Natural killer cell (primary cell): ENCODE measurements around the gene UGCG. TPM values are rescaled to one million over a fixed set of nuclear protein-coding genes. Genes with fewer than 3 reads are reported as not detected.
A peak's percentile ranks its signal among the peaks of the same experiment; 100 is the strongest.

Experiments used
- ATAC-seq, 3 donors: fragments of 150-1000 bp in 2 of 3; fragments of 200-7000 bp in 1 of 3; cut with Tn5 transposase; 1 replicate in 1 of 3; 2 replicates in 2 of 3; pipeline ENCODE4 v1.10.0; 2021; ENCODE audit warnings: mild to moderate bottlenecking in 2 of 3, moderate library complexity in 2 of 3
- DNase-seq, 2 donors: peaks; one replicate each; pipeline versions ENCODE4 v3.0.0 to v3.0.0-alpha.2; 2013 to 2021; ENCODE audit warnings: mixed read lengths in 1 of 2
- H3K27ac ChIP-seq: one replicate; pipeline ENCODE4 v1.5.1; 2013; ENCODE audit warnings: mild to moderate bottlenecking, low read length
- H3K27me3 ChIP-seq: one replicate; pipeline ENCODE4 v1.6.1; 2013; ENCODE audit warnings: low read length; ENCODE audit not compliant: control insufficient read depth, insufficient read depth
- H3K36me3 ChIP-seq: one replicate; pipeline ENCODE4 v1.6.1; 2013; ENCODE audit warnings: low read length; ENCODE audit not compliant: control insufficient read depth, insufficient read depth
- H3K4me1 ChIP-seq: one replicate; pipeline ENCODE4 v1.6.1; 2013; ENCODE audit warnings: low read length; ENCODE audit not compliant: control insufficient read depth, insufficient read depth
- H3K4me3 ChIP-seq: one replicate; pipeline ENCODE4 v1.5.1; 2013; ENCODE audit warnings: low read length
- H3K9me3 ChIP-seq: one replicate; pipeline ENCODE4 v1.6.1; 2013; ENCODE audit warnings: low read length; ENCODE audit not compliant: control insufficient read depth, insufficient read depth
- H3K27ac Mint-ChIP-seq, 2 donors: one replicate each; pipeline ENCODE4 v1.8.0; 2022; ENCODE audit warnings: mild to moderate bottlenecking in 2 of 2, mixed read lengths in 2 of 2, moderate library complexity in 1 of 2
- H3K27me3 Mint-ChIP-seq, 2 donors: one replicate each; pipeline ENCODE4 v1.8.0; 2022; ENCODE audit warnings: low read depth in 2 of 2, mixed read lengths in 2 of 2
- H3K36me3 Mint-ChIP-seq: one replicate; pipeline ENCODE4 v1.8.0; 2022; ENCODE audit warnings: mixed read lengths
- H3K4me1 Mint-ChIP-seq, 2 donors: one replicate each; pipeline ENCODE4 v1.8.0; 2022; ENCODE audit warnings: mixed read lengths in 2 of 2
- H3K4me3 Mint-ChIP-seq: one replicate; pipeline ENCODE4 v1.8.0; 2022; ENCODE audit warnings: mild to moderate bottlenecking, moderate library complexity, mixed read lengths
- H3K9me3 Mint-ChIP-seq, 2 donors: one replicate each; pipeline ENCODE4 v1.8.0; 2022; ENCODE audit warnings: mixed read lengths in 2 of 2
- WGBS: methylation state at CpG from one replicate; pipeline ENCODE4 v1.1.7; 2013; ENCODE audit warnings: missing lambda C conversion rate; ENCODE audit not compliant: insufficient coverage; 5-methylcytosine and 5-hydroxymethylcytosine counted together
- intact Hi-C: fragments of 100-400 bp; cut with micrococcal nuclease; formaldehyde crosslinking; loops from one replicate; pipeline ENCODE4 v1.14.2; 2022
- total RNA-seq, 4 donors: library from RNA; stranded (reverse); fragments of 120-200 nt in 1 of 4; gene quantifications; one replicate each; pipeline versions ENCODE4 v1.2.3 to v1.2.4, GENCODE V29; 2013 to 2022
- TF ChIP-seq, protein P1 (sequence below): fragments of 200-600 bp; IDR thresholded peaks from one replicate; pipeline ENCODE4 v1.8.0; 2022; ENCODE audit warnings: antibody characterized with exemption

UGCG gene
- total RNA-seq, 3 donors from 2014 or later (not counting 1 experiment from before 2014, with no cell fraction given), result 17.9 to 21.4 (median 18.8) TPM

DNA sequence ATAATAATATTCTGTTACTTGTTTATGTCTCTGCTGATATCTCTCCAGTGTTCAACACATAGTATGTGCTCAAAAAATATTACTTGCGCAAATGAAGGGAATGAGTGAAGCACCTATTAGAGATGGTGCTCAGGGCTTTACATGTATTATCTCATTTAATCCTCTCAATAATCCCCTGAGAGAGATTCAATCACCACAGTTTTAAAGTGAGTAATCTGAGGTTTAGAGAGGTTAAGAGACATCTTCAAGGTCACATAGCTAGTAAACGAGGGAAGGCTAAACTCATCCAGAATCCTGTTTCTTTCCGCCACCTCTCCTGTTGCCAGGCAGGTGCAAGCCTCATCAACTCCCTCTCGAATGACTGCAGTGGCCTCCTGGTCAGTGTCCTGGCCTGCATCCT lies 82.0 kb downstream of the UGCG start:
- TF ChIP-seq, protein P1, sequence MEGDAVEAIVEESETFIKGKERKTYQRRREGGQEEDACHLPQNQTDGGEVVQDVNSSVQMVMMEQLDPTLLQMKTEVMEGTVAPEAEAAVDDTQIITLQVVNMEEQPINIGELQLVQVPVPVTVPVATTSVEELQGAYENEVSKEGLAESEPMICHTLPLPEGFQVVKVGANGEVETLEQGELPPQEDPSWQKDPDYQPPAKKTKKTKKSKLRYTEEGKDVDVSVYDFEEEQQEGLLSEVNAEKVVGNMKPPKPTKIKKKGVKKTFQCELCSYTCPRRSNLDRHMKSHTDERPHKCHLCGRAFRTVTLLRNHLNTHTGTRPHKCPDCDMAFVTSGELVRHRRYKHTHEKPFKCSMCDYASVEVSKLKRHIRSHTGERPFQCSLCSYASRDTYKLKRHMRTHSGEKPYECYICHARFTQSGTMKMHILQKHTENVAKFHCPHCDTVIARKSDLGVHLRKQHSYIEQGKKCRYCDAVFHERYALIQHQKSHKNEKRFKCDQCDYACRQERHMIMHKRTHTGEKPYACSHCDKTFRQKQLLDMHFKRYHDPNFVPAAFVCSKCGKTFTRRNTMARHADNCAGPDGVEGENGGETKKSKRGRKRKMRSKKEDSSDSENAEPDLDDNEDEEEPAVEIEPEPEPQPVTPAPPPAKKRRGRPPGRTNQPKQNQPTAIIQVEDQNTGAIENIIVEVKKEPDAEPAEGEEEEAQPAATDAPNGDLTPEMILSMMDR, result no peak
- DNase-seq (no peak), ATAC-seq (no peak)
- no peak overlapping the region for H3K4me3 Mint-ChIP-seq
- H3K4me1 ChIP-seq, result peaks cover 13% of the 10 kb centered on the region
- no peaks in the 10 kb centered on the region for H3K9me3 Mint-ChIP-seq
- H3K9me3 ChIP-seq, result no peaks in the 10 kb centered on the region
- intact Hi-C loops, result no loop called here
- H3K27me3 ChIP-seq, result no peaks in the 10 kb centered on the region
- no peaks in the 10 kb centered on the region for H3K36me3 Mint-ChIP-seq
- H3K36me3 ChIP-seq, result no peaks in the 10 kb centered on the region
- H3K27ac ChIP-seq, result no peak overlapping the region
- H3K4me1 Mint-ChIP-seq, result peaks cover 10 to 13% of the 10 kb centered on the region in 2 donors
- no peak overlapping the region for H3K27ac Mint-ChIP-seq
- H3K27me3 Mint-ChIP-seq, result peaks cover 6 to 9% of the 10 kb centered on the region in 2 donors
- no peak overlapping the region for H3K4me3 ChIP-seq
- 86% methylated on average over 3 of the region's 4 CpGs for WGBS

DNA sequence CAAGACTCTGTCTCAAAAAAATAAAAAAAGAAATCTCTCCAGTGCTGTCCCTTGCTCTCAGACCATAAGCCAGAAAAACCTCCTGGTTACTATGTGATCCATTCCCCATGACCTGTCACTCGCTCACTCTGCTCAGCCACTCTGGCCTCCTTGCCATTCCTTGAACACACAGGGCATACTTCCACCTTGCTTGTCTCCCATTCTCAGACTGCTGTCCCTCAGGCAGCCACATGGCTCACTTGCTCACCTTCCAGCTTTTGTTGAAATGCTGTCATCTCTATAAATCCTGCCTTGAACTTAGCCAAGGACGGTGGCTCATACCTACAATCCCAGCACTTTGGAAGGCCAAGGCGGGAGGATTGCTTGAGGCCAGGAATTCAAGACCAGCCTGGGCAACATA lies 82.9 kb downstream of the UGCG start:
- H3K4me1 Mint-ChIP-seq, result peaks cover 17 to 20% of the 10 kb centered on the region in 2 donors
- H3K4me3 Mint-ChIP-seq, result no peak overlapping the region
- TF ChIP-seq, protein P1, result no peak
- no peaks in the 10 kb centered on the region for H3K36me3 Mint-ChIP-seq
- Histone ChIP-seq H3K4me3 (no peak overlapping the region), H3K9me3 (no peaks in the 10 kb centered on the region), H3K27me3 (no peaks in the 10 kb centered on the region), H3K4me1 (peaks cover 23% of the 10 kb centered on the region), H3K27ac (no peak overlapping the region), H3K36me3 (no peaks in the 10 kb centered on the region)
- H3K27ac Mint-ChIP-seq, result no peak overlapping the region
- peaks cover 6 to 9% of the 10 kb centered on the region in 2 donors for H3K27me3 Mint-ChIP-seq
- H3K9me3 Mint-ChIP-seq, result no peaks in the 10 kb centered on the region
- intact Hi-C loops, result no loop called here
- 97% methylated on average over 3 of the region's 3 CpGs for WGBS
- no peak for DNase-seq
- ATAC-seq, result no peak

DNA sequence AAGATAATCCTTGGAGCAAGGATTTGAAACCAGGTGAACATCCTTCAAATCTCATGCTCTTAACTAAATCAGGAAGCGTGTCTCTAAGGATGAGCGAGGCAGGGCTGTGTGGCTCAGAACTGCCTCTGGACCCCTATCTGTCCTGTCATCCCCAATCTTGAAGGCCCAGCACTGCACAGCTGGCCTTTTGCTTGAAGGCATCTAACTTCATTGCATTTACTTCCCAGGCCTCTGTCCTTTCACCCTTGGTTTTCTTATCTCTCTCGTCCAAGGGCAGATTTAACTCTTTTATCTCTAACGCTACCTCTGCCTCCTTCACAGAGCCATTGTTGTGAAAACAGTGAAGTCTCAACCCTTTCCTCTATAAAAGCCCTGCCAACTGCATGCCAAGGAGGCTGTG lies 83.8 kb downstream of the UGCG start:
- DNase-seq (no peak), ATAC-seq (no peak)
- no peak overlapping the region for H3K4me3 Mint-ChIP-seq
- Histone ChIP-seq H3K4me3 (no peak overlapping the region), H3K36me3 (no peaks in the 10 kb centered on the region), H3K9me3 (no peaks in the 10 kb centered on the region), H3K27ac (no peak overlapping the region), H3K27me3 (no peaks in the 10 kb centered on the region), H3K4me1 (peaks cover 31% of the 10 kb centered on the region)
- WGBS, result 88% methylated on average over 4 of the region's 4 CpGs
- no peaks in the 10 kb centered on the region for H3K36me3 Mint-ChIP-seq
- TF ChIP-seq, protein P1, result no peak
- intact Hi-C loops, result no loop called here
- peaks cover 4 to 6% of the 10 kb centered on the region in 2 donors for H3K27me3 Mint-ChIP-seq
- no peaks in the 10 kb centered on the region for H3K9me3 Mint-ChIP-seq
- peaks cover 24 to 28% of the 10 kb centered on the region in 2 donors for H3K4me1 Mint-ChIP-seq
- no peak overlapping the region for H3K27ac Mint-ChIP-seq

DNA sequence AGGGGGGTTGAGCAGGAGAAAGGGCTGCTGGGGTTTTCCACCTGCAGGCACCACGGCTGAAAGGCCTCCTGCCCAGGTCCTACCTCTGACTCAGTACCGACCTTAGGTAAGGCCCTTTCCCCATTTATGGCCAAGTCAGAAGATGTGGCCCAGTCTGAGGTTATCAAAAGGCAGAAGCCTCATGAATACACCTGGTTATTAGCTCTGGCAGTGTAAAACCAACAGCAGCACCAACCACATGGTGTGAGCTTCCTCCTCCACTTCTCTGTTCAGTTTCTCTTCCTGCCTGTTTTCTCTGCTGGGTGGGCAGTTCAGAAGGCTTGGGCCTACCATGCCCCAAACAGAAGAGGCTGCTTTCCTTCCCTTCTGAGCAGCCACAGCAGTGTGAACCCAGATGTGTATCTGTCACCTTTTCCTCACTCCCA lies 86.9 kb downstream of the UGCG start:
- intact Hi-C loops, result no loop called here
- Mint-ChIP-seq H3K4me3 (no peak overlapping the region), H3K27me3 (peaks cover 0 to 3% of the 10 kb centered on the region in 2 donors), H3K36me3 (no peaks in the 10 kb centered on the region), H3K9me3 (no peaks in the 10 kb centered on the region), H3K4me1 (peaks cover 32 to 52% of the 10 kb centered on the region in 2 donors), H3K27ac (peak overlapping the region; percentile 0 to 81)
- DNase-seq (peak in 1 of 2 donors; percentile 23), ATAC-seq (peak; percentile 33 to 69 (median 59))
- 23% methylated on average over 2 of the region's 2 CpGs for WGBS
- Histone ChIP-seq H3K4me1 (peaks cover 60% of the 10 kb centered on the region), H3K9me3 (no peaks in the 10 kb centered on the region), H3K36me3 (no peaks in the 10 kb centered on the region), H3K27me3 (no peaks in the 10 kb centered on the region), H3K4me3 (no peak overlapping the region), H3K27ac (peak overlapping the region; percentile 56)
- TF ChIP-seq, protein P1, result no peak
